GM12878 (cell line): ENCODE measurements around the gene RSRC1. TPM values are rescaled to one million over a fixed set of nuclear protein-coding genes. Genes with fewer than 3 reads are reported as not detected.

ENCODE experiments used
- polyA plus RNA-seq, 11 experiments: library from polyadenylated mRNA; depleted of rRNA in 4 of 11; unstranded in 6 of 11; stranded (reverse) in 5 of 11; fragments of >200 nt; fragmentation: Nextera tagmentation in 4 of 11; fragmentation: Illumina TruSeq in 1 of 11; extraction: Ambion mirVana in 4 of 11; extraction: Trizol in 1 of 11; gene quantifications; 1 replicate in 1 of 11; 2 replicates in 10 of 11; pipeline versions ENCODE4 v1.2.1 to v1.2.3, GENCODE V29; 2011 to 2016; ENCODE audit warnings: inconsistent platforms in 2 of 11, missing spikeins in 2 of 11, low read depth in 1 of 11
- total RNA-seq, 4 experiments: library from RNA; depleted of rRNA in 3 of 4; stranded (reverse); fragments of >200 nt in 3 of 4; fragmentation: Illumina TruSeq in 1 of 4; extraction: Trizol in 1 of 4; gene quantifications; 2 replicates each; pipeline versions ENCODE4 v1.2.1 to v1.2.3, GENCODE V29; 2013 to 2021
- TF ChIP-seq, protein P1 (sequence below): IDR thresholded peaks from 2 replicates; pipeline ENCODE4 v1.6.1; 2012; ENCODE audit warnings: mild to moderate bottlenecking, low read depth, low read length
- TF ChIP-seq, protein P2 (sequence below): fragments of 450-650 bp; formaldehyde crosslinking; IDR thresholded peaks from 2 replicates; pipeline ENCODE4 v1.4.0; 2022; ENCODE audit warnings: mild to moderate bottlenecking, moderate library complexity
- TF ChIP-seq, protein P3 (sequence below): fragments of 450-650 bp; IDR thresholded peaks from 2 replicates; pipeline ENCODE4 v1.6.1; 2014; ENCODE audit warnings: mild to moderate bottlenecking

The RSRC1 gene
- total and polyA plus RNA-seq, 10 of the 15 experiments (the other 5 are each of a cell fraction or from before 2014, with no cell fraction given), result 16.4 to 85.9 (median 42.0) TPM

DNA sequence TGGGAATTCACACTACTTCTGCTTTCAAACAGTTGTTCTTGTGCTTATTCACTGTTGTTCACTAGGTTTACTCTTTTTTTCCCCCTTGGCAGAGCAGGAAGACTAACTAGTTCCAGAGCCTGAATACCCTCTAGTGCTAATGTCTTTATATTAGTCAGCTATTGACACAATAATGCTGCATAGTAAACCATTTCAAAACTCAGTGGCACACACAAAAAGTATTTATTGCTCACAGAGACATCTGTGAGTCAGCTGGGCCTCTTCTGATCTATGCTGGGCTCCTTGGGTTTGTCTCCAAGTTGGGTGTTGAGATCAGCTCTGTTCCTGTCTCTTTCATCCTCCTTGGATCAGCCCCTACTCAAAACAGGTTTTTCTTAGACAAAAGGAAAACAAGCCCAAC lies 51.1 kb downstream of the RSRC1 start (continued):
- TF ChIP-seq, protein P1, sequence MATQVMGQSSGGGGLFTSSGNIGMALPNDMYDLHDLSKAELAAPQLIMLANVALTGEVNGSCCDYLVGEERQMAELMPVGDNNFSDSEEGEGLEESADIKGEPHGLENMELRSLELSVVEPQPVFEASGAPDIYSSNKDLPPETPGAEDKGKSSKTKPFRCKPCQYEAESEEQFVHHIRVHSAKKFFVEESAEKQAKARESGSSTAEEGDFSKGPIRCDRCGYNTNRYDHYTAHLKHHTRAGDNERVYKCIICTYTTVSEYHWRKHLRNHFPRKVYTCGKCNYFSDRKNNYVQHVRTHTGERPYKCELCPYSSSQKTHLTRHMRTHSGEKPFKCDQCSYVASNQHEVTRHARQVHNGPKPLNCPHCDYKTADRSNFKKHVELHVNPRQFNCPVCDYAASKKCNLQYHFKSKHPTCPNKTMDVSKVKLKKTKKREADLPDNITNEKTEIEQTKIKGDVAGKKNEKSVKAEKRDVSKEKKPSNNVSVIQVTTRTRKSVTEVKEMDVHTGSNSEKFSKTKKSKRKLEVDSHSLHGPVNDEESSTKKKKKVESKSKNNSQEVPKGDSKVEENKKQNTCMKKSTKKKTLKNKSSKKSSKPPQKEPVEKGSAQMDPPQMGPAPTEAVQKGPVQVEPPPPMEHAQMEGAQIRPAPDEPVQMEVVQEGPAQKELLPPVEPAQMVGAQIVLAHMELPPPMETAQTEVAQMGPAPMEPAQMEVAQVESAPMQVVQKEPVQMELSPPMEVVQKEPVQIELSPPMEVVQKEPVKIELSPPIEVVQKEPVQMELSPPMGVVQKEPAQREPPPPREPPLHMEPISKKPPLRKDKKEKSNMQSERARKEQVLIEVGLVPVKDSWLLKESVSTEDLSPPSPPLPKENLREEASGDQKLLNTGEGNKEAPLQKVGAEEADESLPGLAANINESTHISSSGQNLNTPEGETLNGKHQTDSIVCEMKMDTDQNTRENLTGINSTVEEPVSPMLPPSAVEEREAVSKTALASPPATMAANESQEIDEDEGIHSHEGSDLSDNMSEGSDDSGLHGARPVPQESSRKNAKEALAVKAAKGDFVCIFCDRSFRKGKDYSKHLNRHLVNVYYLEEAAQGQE, result no peak
- TF ChIP-seq, protein P2, sequence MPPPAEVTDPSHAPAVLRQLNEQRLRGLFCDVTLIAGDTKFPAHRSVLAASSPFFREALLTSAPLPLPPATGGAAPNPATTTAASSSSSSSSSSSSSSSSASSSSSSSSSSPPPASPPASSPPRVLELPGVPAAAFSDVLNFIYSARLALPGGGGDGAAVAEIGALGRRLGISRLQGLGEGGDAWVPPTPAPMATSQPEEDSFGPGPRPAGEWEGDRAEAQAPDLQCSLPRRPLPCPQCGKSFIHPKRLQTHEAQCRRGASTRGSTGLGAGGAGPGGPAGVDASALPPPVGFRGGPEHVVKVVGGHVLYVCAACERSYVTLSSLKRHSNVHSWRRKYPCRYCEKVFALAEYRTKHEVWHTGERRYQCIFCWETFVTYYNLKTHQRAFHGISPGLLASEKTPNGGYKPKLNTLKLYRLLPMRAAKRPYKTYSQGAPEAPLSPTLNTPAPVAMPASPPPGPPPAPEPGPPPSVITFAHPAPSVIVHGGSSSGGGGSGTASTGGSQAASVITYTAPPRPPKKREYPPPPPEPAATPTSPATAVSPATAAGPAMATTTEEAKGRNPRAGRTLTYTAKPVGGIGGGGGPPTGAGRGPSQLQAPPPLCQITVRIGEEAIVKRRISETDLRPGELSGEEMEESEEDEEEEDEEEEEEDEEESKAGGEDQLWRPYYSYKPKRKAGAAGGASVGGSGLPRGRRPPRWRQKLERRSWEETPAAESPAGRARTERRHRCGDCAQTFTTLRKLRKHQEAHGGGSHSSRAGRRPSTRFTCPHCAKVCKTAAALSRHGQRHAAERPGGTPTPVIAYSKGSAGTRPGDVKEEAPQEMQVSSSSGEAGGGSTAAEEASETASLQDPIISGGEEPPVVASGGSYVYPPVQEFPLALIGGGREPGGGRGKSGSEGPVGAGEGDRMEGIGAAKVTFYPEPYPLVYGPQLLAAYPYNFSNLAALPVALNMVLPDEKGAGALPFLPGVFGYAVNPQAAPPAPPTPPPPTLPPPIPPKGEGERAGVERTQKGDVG, result no peak
- TF ChIP-seq, protein P3, sequence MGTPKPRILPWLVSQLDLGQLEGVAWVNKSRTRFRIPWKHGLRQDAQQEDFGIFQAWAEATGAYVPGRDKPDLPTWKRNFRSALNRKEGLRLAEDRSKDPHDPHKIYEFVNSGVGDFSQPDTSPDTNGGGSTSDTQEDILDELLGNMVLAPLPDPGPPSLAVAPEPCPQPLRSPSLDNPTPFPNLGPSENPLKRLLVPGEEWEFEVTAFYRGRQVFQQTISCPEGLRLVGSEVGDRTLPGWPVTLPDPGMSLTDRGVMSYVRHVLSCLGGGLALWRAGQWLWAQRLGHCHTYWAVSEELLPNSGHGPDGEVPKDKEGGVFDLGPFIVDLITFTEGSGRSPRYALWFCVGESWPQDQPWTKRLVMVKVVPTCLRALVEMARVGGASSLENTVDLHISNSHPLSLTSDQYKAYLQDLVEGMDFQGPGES, result no peak
